ENCODE measurements around the gene LHX3.
A peak's percentile ranks its signal among the peaks of the same experiment; 100 is the strongest.

The LHX3 gene

DNA sequence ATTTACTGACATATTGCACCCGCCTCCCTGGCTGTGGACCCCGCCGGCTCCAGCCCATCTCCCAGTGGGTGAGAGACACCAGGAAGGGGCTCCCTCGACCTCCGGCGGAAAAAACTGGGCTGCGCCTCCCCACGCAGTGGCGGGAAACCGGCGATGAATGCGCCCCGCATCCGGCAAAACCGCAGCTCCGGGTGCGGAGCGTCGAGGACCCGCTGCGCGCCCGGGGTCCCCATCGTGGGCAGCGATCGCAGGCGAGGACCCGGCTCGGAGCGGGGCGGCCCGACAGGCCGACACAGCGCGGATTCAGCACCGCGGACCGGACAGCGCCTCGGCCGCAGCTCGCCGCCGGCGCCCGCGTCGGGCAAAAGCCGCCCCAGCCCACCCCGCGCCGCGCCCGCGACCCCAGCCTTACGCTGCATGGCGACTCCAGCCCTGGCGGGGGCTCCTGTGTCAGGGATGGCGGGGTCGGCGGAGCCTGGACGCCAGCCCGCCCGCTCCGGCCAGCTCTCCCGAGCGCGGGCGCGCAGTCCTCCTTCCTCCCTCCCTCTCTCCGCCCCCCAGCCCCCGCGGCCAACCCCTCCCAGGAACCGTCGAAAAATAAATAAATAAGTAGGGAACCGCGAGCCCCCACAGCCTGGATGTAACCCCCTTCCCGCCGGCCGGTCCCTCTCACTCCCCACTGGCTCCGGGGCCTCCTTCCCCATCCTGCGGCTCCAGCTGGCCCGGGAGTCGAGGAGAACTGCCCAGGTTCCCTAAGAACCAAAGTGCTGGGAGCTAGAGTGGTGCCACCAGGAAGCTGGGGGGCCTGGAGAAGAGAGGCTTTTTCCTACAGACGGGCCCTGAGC is 3.1 kb downstream of the LHX3 start:
- no peaks in the 10 kb centered on the region for H3K36me3 Mint-ChIP-seq
- DNase-seq = peak; percentile 37
- H3K27me3 Mint-ChIP-seq = peaks cover 94% of the 10 kb centered on the region
- H3K4me1 Mint-ChIP-seq = no peaks in the 10 kb centered on the region
- no peak overlapping the region for H3K4me3 Mint-ChIP-seq
- CTCF ChIA-PET = no interaction called here
- H3K9me3 Mint-ChIP-seq = no peaks in the 10 kb centered on the region
- no peak overlapping the region for H3K27ac Mint-ChIP-seq

DNA sequence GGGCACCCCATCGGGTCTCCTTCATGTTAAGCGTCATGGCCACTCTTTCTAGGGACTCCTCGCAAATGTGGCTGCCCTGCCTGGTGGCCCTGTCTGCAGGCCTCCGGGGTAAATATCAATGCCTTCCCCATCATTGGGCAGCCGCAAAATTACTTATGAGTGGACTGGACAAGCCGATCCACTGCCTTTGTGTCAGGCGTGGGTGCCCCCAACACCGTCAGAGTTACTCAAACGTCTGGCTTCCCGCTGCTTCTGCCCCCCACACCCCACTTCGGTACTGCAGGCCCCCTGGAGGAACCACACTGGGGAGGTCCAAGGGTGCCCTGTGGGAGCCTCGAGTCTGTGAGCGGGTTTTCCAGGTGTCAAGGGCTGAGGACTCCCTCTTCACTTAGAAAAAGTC is 3.8 kb downstream of the LHX3 start:
- CTCF ChIA-PET = no interaction called here
- DNase-seq = no peak
- H3K4me3 Mint-ChIP-seq = no peak overlapping the region
- H3K9me3 Mint-ChIP-seq = no peaks in the 10 kb centered on the region
- H3K4me1 Mint-ChIP-seq = no peaks in the 10 kb centered on the region
- H3K27me3 Mint-ChIP-seq = peaks cover 99% of the 10 kb centered on the region
- H3K27ac Mint-ChIP-seq = peak overlapping the region; percentile 11
- H3K36me3 Mint-ChIP-seq = no peaks in the 10 kb centered on the region

DNA sequence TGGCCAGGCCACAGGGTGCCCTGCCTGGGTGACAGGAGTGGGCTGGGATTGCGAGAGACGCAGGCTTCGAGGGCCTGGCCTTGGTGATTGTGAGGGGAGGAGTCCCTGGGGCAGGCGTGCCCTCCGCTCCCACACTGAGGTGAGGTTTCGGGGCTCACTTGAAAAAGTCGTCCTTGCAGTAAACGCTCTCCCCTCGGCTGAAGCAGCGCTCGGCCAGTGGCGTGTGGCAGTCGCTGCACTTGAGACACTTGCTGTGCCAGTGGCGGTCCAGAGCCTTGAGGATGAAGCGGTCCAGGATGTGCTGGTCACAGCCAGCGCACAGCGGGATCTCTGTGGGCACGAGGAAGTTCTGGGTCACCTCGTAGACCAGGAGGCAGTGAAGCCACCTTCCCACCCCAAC is 4.5 kb downstream of the LHX3 start:
- H3K36me3 Mint-ChIP-seq = no peaks in the 10 kb centered on the region
- no peak overlapping the region for H3K4me3 Mint-ChIP-seq
- no peaks in the 10 kb centered on the region for H3K9me3 Mint-ChIP-seq
- CTCF ChIA-PET = no interaction called here
- peaks cover 99% of the 10 kb centered on the region for H3K27me3 Mint-ChIP-seq
- no peak for DNase-seq
- H3K4me1 Mint-ChIP-seq = no peaks in the 10 kb centered on the region
- no peak overlapping the region for H3K27ac Mint-ChIP-seq

DNA sequence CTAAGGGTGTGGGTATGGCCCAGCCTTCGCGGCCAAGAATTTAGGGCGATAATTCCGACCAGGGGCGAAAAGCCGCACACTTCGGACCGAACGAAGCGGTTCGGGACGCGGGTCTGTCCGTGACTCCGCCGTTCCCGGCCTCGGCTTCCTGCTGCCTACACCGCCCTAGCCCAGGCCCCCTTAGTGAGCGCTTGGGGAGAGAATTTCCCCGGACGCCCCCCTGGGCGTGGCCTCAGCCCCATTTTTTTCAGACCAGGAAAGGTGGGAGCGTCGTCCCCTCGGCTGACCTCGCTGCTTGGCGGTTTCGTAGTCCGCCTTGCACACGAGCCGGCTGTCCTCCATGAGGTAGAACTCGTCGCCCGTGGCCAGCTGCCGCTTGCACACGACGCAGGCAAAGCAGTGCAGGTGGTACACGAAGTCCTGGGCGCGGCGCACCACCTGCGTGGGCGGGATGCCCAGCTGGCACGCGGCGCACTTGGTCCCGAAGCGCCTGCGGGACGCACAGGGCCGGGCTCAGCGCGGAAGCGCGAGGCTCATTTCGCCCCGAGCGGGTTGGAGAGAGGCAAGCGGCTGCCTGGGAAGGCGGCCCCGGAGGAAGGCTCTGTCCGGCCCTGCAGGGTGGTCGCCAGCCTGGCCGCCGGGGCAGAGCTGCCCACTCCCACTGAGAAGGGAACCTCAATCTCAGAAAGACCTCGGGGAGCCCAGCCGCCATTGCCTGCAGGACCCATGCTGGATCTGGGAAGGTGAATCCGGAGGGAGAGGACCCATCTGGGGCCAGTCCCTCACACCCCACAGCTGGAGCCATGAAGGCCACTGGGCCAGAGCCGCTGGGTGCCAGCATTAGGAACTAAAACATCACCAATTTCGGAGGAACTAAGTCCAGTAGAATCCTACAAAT is 5.3 kb downstream of the LHX3 start:
- Mint-ChIP-seq H3K27me3 (peaks cover 99% of the 10 kb centered on the region), H3K4me3 (no peak overlapping the region), H3K4me1 (no peaks in the 10 kb centered on the region), H3K36me3 (no peaks in the 10 kb centered on the region), H3K9me3 (no peaks in the 10 kb centered on the region), H3K27ac (no peak overlapping the region)
- CTCF ChIA-PET = no interaction called here
- no peak for DNase-seq

DNA sequence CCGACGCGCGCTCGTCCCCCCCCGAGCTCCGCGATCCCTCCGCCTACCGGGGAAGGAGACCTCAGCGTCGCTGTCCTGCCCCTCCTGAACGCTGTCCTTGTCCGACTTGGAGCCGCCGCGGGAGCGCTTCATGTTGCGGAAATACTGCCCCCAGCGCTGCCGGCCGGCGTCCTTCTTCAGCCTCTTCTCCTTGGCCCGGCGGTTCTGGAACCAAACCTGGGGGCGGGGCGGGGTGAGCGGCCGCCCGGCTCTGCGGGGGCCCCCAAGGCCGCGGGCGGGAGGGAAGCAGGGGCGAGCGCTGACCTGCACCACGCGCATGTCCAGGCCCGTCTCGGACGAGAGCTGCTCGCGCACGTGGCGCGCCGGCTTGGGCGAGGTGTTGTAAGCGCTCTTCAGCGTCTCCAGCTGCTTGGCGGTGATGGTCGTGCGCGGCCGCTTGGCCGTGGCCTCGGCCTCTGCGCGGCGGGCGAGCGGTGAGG is 6.3 kb downstream of the LHX3 start:
- Mint-ChIP-seq H3K4me3 (no peak overlapping the region), H3K9me3 (no peaks in the 10 kb centered on the region), H3K4me1 (no peaks in the 10 kb centered on the region), H3K27ac (no peak overlapping the region), H3K27me3 (peaks cover 99% of the 10 kb centered on the region), H3K36me3 (no peaks in the 10 kb centered on the region)
- CTCF ChIA-PET = no interaction called here
- no peak for DNase-seq

DNA sequence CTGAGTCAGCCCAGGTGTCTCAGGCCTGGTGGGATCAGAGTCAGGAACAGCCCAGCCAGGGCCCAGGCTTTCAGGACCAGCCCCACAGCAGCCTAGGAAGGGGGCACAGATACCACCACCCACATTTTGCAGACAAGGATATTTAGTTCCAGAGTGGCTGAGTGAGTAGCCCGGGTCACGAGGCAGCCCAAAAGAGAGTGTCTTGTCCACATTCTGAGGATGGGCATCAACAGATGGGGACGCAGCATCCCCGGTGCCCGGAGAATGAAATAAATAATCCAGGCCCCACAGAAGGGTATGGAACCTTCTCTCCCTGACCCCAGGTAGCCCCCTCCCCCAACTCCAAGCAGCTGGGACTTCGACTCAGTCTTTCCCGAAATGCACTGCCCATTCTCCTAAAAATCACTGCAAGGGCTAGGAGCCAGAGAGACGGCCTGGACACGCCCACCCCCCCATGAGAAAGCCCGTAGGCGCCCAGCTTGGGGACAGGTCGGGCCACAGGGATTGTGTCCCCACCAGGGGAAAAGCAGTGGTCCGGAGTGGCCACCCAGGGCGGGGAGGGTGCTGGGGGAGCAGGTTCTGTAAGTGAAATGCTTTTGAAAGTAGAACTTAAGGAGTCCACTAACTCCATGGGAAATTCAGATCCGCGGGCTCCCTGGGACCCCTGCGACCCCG is 6.9 kb downstream of the LHX3 start:
- Mint-ChIP-seq H3K4me3 (no peak overlapping the region), H3K27ac (no peak overlapping the region), H3K36me3 (no peaks in the 10 kb centered on the region), H3K9me3 (no peaks in the 10 kb centered on the region), H3K27me3 (peaks cover 96% of the 10 kb centered on the region), H3K4me1 (no peaks in the 10 kb centered on the region)
- no peak for DNase-seq
- CTCF ChIA-PET = no interaction called here

DNA sequence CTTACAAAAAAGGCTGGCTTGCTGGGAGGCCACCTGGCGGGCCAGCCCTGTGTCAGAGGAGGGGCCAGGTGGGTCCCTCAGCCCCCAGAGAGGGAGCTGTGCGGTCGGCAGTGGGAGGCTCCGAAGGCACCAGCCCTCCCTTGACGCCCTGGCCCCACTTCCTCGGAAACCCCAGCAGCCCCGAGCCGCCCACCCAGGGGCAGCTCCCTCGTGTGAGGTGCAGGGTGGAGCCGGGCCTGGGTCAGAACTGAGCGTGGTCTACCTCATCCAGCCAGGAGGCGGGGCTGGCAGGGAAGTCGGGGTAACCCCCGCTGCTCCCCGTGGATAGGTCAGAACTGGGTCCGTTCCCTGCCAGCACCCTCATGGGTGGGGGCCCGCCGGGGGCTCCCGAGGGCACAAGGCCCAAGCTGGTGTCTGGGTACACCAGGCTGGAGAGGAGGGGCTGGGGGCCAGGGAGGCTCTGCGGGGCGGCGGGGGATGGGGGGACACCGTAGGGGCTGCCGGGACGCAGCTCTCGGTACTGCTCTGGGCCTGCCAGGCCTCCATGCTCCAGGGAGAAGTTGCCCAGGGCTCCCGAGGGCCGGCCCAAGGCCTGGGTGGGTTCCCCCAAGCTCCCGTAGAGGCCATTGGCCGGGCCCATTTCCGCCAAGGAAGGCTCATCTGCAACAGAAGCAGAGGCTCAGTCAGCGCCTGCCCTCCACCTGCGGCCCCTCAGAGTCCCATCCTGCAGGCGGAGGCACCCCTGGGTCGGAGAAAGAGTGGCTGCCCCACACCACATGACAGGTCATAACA is 7.6 kb downstream of the LHX3 start:
- Mint-ChIP-seq H3K9me3 (no peaks in the 10 kb centered on the region), H3K4me3 (no peak overlapping the region), H3K36me3 (no peaks in the 10 kb centered on the region), H3K27ac (no peak overlapping the region), H3K27me3 (peaks cover 96% of the 10 kb centered on the region), H3K4me1 (no peaks in the 10 kb centered on the region)
- no peak for DNase-seq
- CTCF ChIA-PET = no interaction called here

DNA sequence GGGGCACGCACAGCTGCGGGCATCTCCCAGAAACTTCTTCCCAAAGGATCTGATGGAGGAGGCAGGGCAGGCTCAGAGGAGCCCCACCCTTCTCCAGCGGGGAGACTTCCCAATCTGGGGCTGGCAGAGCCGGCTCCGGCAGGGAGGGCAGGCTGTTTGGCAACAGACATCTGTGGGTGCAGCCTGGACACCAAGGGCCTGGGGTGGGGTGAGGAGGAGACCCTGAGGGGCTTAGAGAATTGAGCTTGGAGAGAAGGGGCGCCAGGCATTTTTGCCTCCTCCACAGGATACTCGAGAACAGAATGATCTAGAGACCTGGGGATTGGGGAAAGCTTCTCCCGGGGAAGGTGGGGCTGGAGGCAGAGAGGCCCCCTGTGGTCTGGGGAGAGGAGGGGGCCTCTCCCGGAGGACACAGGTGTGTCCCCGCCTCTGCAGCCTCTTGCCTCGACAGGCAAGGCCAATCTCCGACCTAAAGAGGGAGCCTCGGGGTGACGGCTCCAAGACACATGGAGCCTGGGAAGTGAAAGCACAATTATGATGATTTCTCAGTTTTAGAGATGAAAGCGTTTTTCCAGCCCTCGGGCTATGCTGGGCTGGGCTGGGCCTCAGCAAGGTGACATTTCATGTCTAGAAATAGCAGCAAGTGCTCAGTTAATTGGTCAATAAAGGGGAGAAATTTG is 8.4 kb downstream of the LHX3 start:
- Mint-ChIP-seq H3K9me3 (no peaks in the 10 kb centered on the region), H3K27me3 (peaks cover 97% of the 10 kb centered on the region), H3K4me1 (no peaks in the 10 kb centered on the region), H3K4me3 (no peak overlapping the region), H3K27ac (no peak overlapping the region), H3K36me3 (no peaks in the 10 kb centered on the region)
- CTCF ChIA-PET = no interaction called here
- DNase-seq = no peak

DNA sequence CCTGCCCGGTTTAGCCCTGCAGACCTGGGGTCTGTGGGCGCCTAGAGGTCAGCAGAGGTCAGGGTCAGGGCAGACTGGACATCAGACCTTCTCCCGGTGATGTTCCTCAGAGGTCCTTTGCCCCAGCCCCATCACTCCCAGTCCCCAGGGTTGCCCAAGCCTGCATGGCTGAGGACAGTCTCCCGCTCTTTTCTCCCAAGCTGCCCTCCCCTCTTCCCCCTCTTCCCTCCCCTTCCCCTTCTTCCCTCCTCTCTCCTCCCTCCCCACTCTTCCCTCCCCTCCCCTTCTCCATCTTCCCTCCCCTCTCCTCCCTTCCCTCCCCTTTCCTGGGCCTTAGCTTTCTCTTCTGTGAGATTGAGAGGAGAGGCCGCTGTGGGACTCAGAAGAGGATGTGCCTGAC is 10.4 kb downstream of the LHX3 start:
- H3K4me1 Mint-ChIP-seq = no peaks in the 10 kb centered on the region
- no peak overlapping the region for H3K27ac Mint-ChIP-seq
- no peaks in the 10 kb centered on the region for H3K9me3 Mint-ChIP-seq
- CTCF ChIA-PET = no interaction called here
- H3K4me3 Mint-ChIP-seq = no peak overlapping the region
- no peak for DNase-seq
- no peaks in the 10 kb centered on the region for H3K36me3 Mint-ChIP-seq
- H3K27me3 Mint-ChIP-seq = peaks cover 97% of the 10 kb centered on the region

DNA sequence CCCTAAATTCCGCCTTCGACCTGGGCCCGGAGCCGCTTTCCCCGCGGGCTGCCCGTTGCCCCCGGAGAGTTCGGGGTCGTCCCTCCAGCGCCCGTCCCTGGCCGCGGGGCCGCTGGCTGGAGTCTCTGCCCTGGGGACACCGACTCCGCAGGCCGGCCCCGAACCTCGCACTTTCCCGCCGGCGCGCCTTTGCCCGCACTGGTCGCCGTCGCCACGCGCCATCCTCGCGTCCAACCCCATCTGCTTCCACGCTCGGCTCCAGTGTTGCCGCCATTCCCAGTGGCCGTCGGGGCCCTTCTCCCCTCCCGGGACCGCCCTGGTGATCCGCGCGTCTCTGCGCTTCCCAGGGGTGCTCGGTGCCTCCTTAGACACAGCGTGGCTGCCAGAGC is 11.0 kb downstream of the LHX3 start:
- Mint-ChIP-seq H3K9me3 (no peaks in the 10 kb centered on the region), H3K27me3 (peaks cover 97% of the 10 kb centered on the region), H3K27ac (no peak overlapping the region), H3K36me3 (no peaks in the 10 kb centered on the region), H3K4me3 (no peak overlapping the region), H3K4me1 (no peaks in the 10 kb centered on the region)
- no peak for DNase-seq
- CTCF ChIA-PET = no interaction called here

DNA sequence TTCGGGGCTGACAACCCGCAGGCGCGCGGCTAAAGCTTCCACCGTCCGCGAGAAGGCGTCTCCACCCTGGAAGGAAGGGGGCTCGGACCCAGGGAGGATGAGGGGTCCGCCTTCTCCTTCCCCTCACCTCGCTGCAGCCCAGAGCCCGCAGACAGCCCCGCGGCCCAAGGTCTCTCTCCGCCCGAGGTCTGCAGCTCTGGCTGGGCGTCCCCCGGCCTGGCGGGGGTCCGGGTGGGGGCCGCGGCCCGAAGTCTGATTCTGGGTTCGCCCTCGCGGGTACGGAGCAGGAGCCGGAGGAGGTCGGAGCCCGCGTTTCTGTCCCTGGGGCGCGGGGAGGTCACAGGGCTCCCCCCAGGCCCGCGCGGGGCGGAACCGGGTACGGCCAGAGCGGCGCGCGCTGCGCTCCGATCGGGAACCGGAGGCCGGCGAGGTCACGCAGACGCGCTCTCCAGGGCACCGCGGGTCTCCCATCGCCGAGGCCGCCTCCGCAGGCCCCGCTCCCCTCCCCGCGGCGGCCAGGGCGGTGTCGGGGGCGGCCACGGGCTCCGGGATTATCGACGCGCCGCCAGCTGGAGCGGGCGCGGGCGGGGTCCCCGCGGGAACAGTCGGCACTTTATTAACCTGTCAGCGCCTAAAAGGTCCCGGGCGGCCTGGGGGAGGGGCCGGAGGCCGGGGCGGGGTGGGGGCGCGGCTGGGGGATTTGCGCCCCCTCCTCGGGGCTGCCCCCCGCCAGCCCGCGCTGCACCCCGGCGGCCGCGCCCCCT is 11.6 kb downstream of the LHX3 start:
- no peak overlapping the region for H3K27ac Mint-ChIP-seq
- no peak overlapping the region for H3K4me3 Mint-ChIP-seq
- H3K9me3 Mint-ChIP-seq = no peaks in the 10 kb centered on the region
- no peaks in the 10 kb centered on the region for H3K4me1 Mint-ChIP-seq
- no peaks in the 10 kb centered on the region for H3K36me3 Mint-ChIP-seq
- no peak for DNase-seq
- H3K27me3 Mint-ChIP-seq = peaks cover 92% of the 10 kb centered on the region
- CTCF ChIA-PET = no interaction called here

DNA sequence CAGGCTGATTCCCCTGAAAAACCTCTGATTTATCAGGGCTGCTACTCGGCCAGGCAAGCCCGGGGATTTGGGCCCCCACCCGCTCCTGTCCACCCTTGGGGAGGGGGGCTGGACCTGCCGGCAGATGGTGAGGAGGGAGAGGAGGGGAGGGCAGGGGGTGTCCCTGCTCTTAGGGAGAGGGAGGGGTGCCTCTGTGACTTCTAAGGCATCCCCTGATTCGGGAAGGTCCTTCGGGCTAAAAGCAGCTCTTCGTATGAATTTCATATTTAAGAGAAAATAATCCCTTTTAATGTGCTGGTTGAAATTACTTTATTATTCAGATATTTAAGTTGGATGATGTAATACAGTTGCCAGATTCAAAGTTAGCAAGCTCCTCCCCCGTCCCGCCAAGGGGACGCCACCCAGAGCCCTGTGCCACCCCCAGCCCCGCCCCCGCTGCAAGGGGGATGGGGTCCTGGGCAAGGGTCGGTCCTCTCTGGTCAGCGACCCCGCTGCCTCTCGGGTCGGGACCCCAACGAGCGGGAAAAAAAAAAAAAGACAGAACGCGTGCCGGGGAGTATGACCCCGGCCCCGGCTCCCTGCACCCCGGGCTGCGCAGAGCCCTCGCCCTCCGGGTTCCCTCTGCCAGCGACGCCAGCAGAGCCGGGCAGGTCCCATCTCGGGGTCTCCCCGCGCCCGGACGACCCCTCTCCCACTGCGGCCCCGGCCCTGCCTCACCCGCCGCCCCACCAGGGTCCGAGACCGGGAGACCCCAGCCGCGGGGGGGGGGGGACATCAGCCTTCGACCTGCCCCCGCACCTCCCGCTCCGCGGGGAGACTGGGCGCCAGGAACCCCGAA is 12.4 kb downstream of the LHX3 start:
- peaks cover 92% of the 10 kb centered on the region for H3K27me3 Mint-ChIP-seq
- no peaks in the 10 kb centered on the region for H3K36me3 Mint-ChIP-seq
- no peaks in the 10 kb centered on the region for H3K4me1 Mint-ChIP-seq
- no peaks in the 10 kb centered on the region for H3K9me3 Mint-ChIP-seq
- H3K4me3 Mint-ChIP-seq = no peak overlapping the region
- no peak for DNase-seq
- CTCF ChIA-PET = no interaction called here
- H3K27ac Mint-ChIP-seq = no peak overlapping the region
